ENCODE results near the gene USP47. TPM values are rescaled to one million over a fixed set of nuclear protein-coding genes. Genes with fewer than 3 reads are reported as not detected.

The USP47 gene
- total RNA-seq, 1 donor from 2014 or later, result 142 TPM

DNA sequence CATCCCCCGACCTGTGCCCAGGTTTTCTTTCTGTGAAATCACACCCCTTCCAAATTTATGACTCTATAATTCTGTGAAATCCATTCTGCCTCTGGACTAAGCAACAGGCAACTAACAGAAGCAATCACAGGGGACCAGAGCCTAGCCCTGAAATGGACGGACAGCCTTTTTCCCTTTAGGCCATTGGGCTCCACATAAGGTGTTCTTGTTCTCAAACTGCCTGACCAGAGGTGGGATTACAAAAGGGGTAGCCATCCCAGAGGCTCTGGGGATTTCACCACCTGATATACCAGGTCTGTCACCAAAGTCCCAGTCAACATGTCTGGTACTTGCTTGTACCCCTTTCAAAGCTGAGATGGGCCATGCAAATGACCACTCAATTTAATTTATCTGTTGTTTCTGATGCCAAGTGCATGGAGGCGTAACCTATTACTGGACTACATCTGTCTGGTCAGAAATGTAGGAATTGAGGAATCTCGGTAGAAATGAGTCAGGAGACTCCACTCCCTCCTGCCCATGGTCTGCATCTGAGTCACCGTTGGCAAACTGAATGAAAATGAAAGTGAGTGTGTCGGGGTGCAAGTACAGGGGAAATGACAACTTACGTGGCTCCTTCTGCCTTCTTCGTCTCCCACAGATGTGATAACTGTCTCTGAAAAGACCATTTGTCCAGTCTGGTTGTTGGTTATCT, 156.5 kb downstream of the USP47 start:
- no peak for DNase-seq (ENCODE audit: low spot score)

- no peak for DNase-seq (ENCODE audit: low spot score)
Observed at GRCh38 chr11:12001186-12001585, 159.4 kb downstream of the USP47 start.

- no peak for DNase-seq (ENCODE audit: low spot score)
Observed at GRCh38 chr11:12003336-12003735, 161.6 kb downstream of the USP47 start.

DNA sequence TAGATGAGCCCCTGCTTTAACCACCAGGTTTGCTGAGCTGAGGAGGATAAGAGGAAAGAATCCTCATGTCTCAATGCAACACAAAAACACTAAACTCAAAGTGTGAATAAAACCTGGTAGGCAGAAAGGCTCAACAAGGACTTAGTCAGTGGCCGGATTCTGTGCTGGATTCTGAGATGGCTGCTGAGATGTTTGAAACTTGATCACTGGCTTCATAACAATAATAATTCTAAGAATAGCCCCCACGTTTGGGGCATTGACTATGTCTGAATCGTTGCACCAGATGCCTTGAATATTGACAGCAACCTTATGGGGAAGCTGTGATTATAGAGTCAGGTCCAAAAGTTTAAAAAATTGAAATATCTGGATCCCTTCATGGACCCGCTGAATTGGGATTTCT, 162.0 kb downstream of the USP47 start:
- no peak for DNase-seq (ENCODE audit: low spot score)

- DNase-seq (ENCODE audit: low spot score), result no peak
Observed at GRCh38 chr11:12005061-12005460, 163.3 kb downstream of the USP47 start.

DNA sequence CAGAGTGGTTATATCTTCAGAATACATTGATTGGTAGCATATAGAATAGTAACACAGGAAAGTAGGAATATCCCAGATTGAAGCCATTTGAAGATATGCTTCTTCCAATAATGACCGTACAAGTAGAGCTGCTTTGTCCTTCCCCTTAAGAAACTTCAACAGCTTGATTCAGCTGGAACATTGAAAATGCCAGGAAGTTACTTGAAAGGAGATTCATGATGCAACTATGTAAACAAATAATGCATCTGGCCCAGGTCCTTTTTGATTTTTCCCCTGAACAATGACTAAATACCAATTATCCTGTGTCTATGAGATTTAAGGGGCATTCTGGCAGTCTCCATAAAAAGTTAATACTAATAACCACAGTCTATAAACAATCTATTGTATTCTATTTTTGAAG, 163.7 kb downstream of the USP47 start:
- no peak for DNase-seq (ENCODE audit: low spot score)

- no peak for DNase-seq (ENCODE audit: low spot score)
Observed at GRCh38 chr11:12006552-12007229, 164.9 kb downstream of the USP47 start.

DNA sequence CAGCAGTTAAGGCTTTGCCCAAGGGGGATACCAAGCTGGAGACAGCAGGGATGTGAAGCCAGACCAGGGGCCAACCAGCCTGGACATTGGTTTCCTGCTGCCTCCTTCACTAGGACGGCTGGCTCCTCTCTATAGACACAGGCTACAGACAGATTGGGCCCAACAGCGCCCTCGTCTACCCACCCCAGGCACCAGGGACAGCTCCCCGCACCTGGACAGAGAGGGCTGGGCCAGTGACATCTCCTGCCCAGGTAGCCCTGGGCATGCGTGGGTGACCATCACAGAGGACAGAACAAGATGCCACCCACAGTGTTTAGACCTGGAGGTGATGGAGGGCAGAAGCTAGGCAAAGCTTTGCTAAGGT, 165.4 kb downstream of the USP47 start:
- DNase-seq (ENCODE audit: low spot score), result no peak

GRCh38 chr11:12007769-12008737, 166.3 kb downstream of the USP47 start, which contains the start of gene DKK3:
Gene DKK3 (minus strand): TSS chr11:12008626. CDS start chr11:12008582, 44 bp downstream.
- DNase-seq (ENCODE audit: low spot score), result peak; percentile 34

Other genes with a start within 250 kb of the USP47 start
- gene GALNT18, start 220.0 kb upstream of the USP47 start, total RNA-seq (ENCODE audit: insufficient read depth, low replicate concordance), result 137 TPM
- 129 TPM for gene DKK3, start 166.7 kb downstream of the USP47 start, total RNA-seq (ENCODE audit: insufficient read depth, low replicate concordance)